Fibroblast of lung (primary cell): ENCODE measurements around the gene LRFN4.

Experiments
- EZH2 ChIP-seq: IDR thresholded peaks from 2 replicates; pipeline ENCODE4 v1.5.1; 2012; ENCODE audit warnings: low read length, control low read depth, mild to moderate bottlenecking; ENCODE audit errors: missing control alignments
- TF ChIP-seq, protein P1 (sequence below), 2 donors: IDR thresholded peaks in 1 of 2; conservative IDR thresholded peaks in 1 of 2; 1 replicate in 1 of 2; 2 replicates in 1 of 2; pipeline ENCODE4 v1.5.1; 2011 to 2012; ENCODE audit warnings: low read length in 2 of 2, control low read depth in 1 of 2, inconsistent platforms in 1 of 2, low read depth in 1 of 2, mild to moderate bottlenecking in 1 of 2

DNA sequence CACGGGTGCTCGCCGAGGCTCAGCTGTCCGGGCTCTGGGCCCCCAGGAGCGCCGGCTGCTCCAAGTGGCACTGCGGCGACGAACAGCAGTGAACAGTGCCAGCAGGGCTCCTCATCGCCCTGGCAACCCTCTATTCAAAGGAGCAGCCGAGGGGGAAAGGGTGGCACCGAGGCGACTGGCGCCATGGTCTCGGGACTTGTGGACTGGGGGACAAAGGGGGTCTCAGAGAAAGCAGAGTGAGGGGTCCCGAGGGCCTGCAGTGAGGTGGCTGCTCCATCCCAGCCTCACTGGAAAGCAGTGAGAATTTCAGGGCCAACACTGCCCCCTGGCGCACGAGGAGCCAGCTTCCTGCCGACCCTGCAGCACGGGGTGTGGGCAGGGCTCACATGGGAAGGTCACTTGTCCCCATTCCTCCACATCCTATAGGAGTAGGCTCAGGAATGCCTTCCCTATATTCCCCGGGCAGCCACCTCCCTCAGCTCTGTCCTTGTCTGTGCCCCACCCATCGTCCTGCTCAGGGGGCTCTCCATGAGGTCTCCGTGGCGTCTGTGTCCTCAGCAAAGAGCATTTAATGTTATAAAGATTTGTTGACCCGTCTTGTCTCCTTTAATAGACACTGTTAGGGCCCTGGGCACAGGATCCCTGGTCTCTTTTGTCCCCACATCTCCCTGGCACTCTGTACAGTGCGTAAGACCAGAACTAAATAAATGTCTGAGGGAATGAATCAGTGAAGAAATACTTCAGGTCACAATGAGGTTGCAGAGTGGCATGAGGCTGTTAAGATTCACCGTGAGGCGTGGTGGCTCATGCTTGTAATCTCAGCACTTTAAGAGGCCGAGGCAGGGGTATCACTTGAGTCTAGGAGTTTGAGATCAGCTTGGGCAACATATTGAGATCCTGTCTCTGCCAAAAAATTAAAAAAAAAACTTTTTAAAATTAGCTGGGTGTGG lies 26.4 kb downstream of the LRFN4 start:
- TF ChIP-seq, protein P1, sequence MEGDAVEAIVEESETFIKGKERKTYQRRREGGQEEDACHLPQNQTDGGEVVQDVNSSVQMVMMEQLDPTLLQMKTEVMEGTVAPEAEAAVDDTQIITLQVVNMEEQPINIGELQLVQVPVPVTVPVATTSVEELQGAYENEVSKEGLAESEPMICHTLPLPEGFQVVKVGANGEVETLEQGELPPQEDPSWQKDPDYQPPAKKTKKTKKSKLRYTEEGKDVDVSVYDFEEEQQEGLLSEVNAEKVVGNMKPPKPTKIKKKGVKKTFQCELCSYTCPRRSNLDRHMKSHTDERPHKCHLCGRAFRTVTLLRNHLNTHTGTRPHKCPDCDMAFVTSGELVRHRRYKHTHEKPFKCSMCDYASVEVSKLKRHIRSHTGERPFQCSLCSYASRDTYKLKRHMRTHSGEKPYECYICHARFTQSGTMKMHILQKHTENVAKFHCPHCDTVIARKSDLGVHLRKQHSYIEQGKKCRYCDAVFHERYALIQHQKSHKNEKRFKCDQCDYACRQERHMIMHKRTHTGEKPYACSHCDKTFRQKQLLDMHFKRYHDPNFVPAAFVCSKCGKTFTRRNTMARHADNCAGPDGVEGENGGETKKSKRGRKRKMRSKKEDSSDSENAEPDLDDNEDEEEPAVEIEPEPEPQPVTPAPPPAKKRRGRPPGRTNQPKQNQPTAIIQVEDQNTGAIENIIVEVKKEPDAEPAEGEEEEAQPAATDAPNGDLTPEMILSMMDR (conservative IDR thresholded peaks at IDR 0.05 in 1 of 2, IDR thresholded peaks at IDR 0.05 in 1 of 2; ENCODE audit: low read depth in 1 of 2, low read length in 2 of 2), result peak; percentile 70
- no peak for TF ChIP-seq EZH2
